HepG2 (cell line): ENCODE results near the gene ZNF804B. TPM values are rescaled to one million over a fixed set of nuclear protein-coding genes. Genes with fewer than 3 reads are reported as not detected.

ENCODE experiments used
- ATAC-seq: fragments of 200-7000 bp; cut with Tn5 transposase; 3 replicates; pipeline ENCODE4 v1.9.1; 2020; ENCODE audit warnings: mild to moderate bottlenecking, moderate library complexity
- BruUV-seq: library from RNA; stranded (reverse); fragments of 400-500 nt; replicated peaks from 2 replicates; lab custom pipeline; 2021; lab: Mats Ljungman, UMichigan
- CTCF ChIA-PET: fragments of 300-600 bp; formaldehyde crosslinking; extraction: SDS; loops from one replicate; lab custom pipeline; 2021; ENCODE audit warnings: low total read pairs, inconsistent platforms, low intra/inter-chr PET ratio; lab: Yijun Ruan, JAX
- POLR2A ChIA-PET: fragments of 350-600 bp; sonication (Branson Sonifier 250); formaldehyde crosslinking; loops from one replicate; lab custom pipeline; 2020; ENCODE audit warnings: antibody characterized with exemption, inconsistent platforms; lab: Yijun Ruan, JAX
- DNase-seq: peaks from one replicate; pipeline ENCODE4 v3.0.0-alpha.2; 2015; ENCODE audit warnings: low spot score
- FAIRE-seq: peaks from 3 replicates; lab custom pipeline; 2011; peaks lifted over from hg19 to GRCh38; lab: Jason Lieb, UNC
- H2AFZ ChIP-seq: one replicate; pipeline ENCODE4 v1.6.1; 2011; ENCODE audit warnings: low read length, inconsistent platforms
- H3K27ac ChIP-seq: fragments of 300-600 bp; 3 replicates; pipeline ENCODE4 v1.8.0; 2011; ENCODE audit warnings: mixed run types, mild to moderate bottlenecking, mixed read lengths, low read length, inconsistent platforms; ENCODE audit not compliant: insufficient read depth; ENCODE audit errors: extremely low read length
- H3K27me3 ChIP-seq, 2 experiments: fragments of 200-600 bp in 1 of 2; 2 replicates in 1 of 2; 3 replicates in 1 of 2; pipeline versions ENCODE4 v1.6.0 to v1.8.0; 2011; ENCODE audit warnings: low read length in 2 of 2, mild to moderate bottlenecking in 2 of 2, moderate library complexity in 2 of 2, inconsistent platforms in 1 of 2; ENCODE audit not compliant: insufficient read depth in 2 of 2, control insufficient read depth in 1 of 2
- H3K36me3 ChIP-seq, 2 experiments: fragments of 200-600 bp in 1 of 2; replicated peaks in 1 of 2; 2 replicates in 1 of 2; 3 replicates in 1 of 2; pipeline versions ENCODE4 v1.5.1 to v1.8.0; 2011; ENCODE audit warnings: low read length in 2 of 2, inconsistent platforms in 1 of 2; ENCODE audit not compliant: insufficient read depth in 2 of 2, control insufficient read depth in 1 of 2
- H3K4me1 ChIP-seq: 2 replicates; pipeline ENCODE4 v1.5.1; 2012; ENCODE audit warnings: low read length, inconsistent platforms; ENCODE audit not compliant: insufficient read depth
- H3K4me2 ChIP-seq: 2 replicates; pipeline ENCODE4 v1.6.0; 2011; ENCODE audit warnings: low read depth, low read length, inconsistent platforms
- H3K4me3 ChIP-seq, 3 experiments: fragments of 200-600 bp in 1 of 3; sonication (generic), shearing (Covaris generic) in 1 of 3; replicated peaks in 1 of 3; 2 replicates each; pipeline ENCODE4 v1.5.1; 2011 to 2016; ENCODE audit warnings: low read length in 3 of 3, inconsistent platforms in 2 of 3, low read depth in 2 of 3, mild to moderate bottlenecking in 2 of 3, control low read depth in 1 of 3, mixed read lengths in 1 of 3; ENCODE audit not compliant: insufficient read depth in 1 of 3
- H3K79me2 ChIP-seq: one replicate; pipeline ENCODE4 v1.6.1; 2011; ENCODE audit warnings: low read length, inconsistent platforms; ENCODE audit not compliant: insufficient read depth
- H3K9ac ChIP-seq: 2 replicates; pipeline ENCODE4 v1.6.0; 2011; ENCODE audit warnings: mild to moderate bottlenecking, low read depth, low read length, inconsistent platforms; ENCODE audit not compliant: insufficient read depth
- H3K9me3 ChIP-seq: 2 replicates; pipeline ENCODE4 v1.5.1; 2012; ENCODE audit warnings: mild to moderate bottlenecking, low read length
- H4K20me1 ChIP-seq: 2 replicates; pipeline ENCODE4 v1.6.0; 2011; ENCODE audit warnings: inconsistent platforms, mild to moderate bottlenecking, low read length, moderate library complexity; ENCODE audit not compliant: insufficient read depth
- DNMT3B ChIP-seq: conservative IDR thresholded peaks from 2 replicates; pipeline ENCODE4 v1.6.1; 2016; ENCODE audit warnings: missing biosample characterization, control low read depth
- JUNB ChIP-seq: sonication (generic); formaldehyde crosslinking; IDR thresholded peaks from 2 replicates; pipeline ENCODE4 v1.8.0; 2022; ENCODE audit warnings: missing genetic modification reagents, mild to moderate bottlenecking, borderline replicate concordance
- KDM4B ChIP-seq: sonication (generic); formaldehyde crosslinking; IDR thresholded peaks from 2 replicates; pipeline ENCODE4 v1.4.0; 2020; ENCODE audit warnings: missing genetic modification reagents
- NRL ChIP-seq: sonication (generic); formaldehyde crosslinking; IDR thresholded peaks from 2 replicates; pipeline ENCODE4 v1.5.0; 2020; ENCODE audit warnings: missing genetic modification reagents, mild to moderate bottlenecking, moderate library complexity, borderline replicate concordance
- SMAD9 ChIP-seq: sonication (generic); formaldehyde crosslinking; IDR thresholded peaks from 2 replicates; pipeline ENCODE4 v1.5.1; 2020; ENCODE audit warnings: mild to moderate bottlenecking, missing genetic modification reagents
- SRSF4 ChIP-seq: fragments of 200-400 bp; formaldehyde crosslinking; IDR thresholded peaks from one replicate; pipeline ENCODE4 v1.6.1; 2018; ENCODE audit warnings: mild to moderate bottlenecking, low read depth, low read length, moderate library complexity; ENCODE audit not compliant: poor library complexity, severe bottlenecking
- ZBTB33 ChIP-seq: sonication (generic); formaldehyde crosslinking; IDR thresholded peaks from 2 replicates; pipeline ENCODE4 v1.4.0; 2020; ENCODE audit warnings: missing genetic modification reagents
- ZNF543 ChIP-seq: sonication (generic); formaldehyde crosslinking; IDR thresholded peaks from 2 replicates; pipeline ENCODE4 v1.4.0; 2020; ENCODE audit warnings: mild to moderate bottlenecking, missing genetic modification reagents
- ZNF598 ChIP-seq: sonication (generic); formaldehyde crosslinking; IDR thresholded peaks from 2 replicates; pipeline ENCODE4 v1.5.1; 2020; ENCODE audit warnings: mild to moderate bottlenecking, missing genetic modification reagents, borderline replicate concordance
- WGBS: methylation state at CpG from one replicate; pipeline ENCODE4 v1.1.6; 2017; ENCODE audit warnings: low lambda C conversion rate; 5-methylcytosine and 5-hydroxymethylcytosine counted together
- in situ Hi-C: cut with HindIII; loops from 2 replicates; pipeline ENCODE4 v1.10.0; 2017; ENCODE audit warnings: low pct_unique_long_range_greater_than_20kb; ENCODE audit not compliant: extremely low pct_ligation_motif_present
- intact Hi-C: fragments of 100-400 bp; cut with micrococcal nuclease; formaldehyde crosslinking; loops from one replicate; pipeline ENCODE4 v1.10.0; 2022; ENCODE audit not compliant: unreplicated experiment
- polyA plus RNA-seq, 8 experiments: library from polyadenylated mRNA; depleted of rRNA in 3 of 8; stranded (reverse) in 7 of 8; unstranded in 1 of 8; fragments of >200 nt; fragmentation: Illumina TruSeq in 4 of 8; extraction: Trizol in 4 of 8; gene quantifications; 2 replicates each; pipeline versions ENCODE4 v1.2.1 to v1.2.3, GENCODE V29; 2011 to 2016; ENCODE audit warnings: low read depth in 4 of 8, missing spikeins in 1 of 8, mixed read lengths in 1 of 8; ENCODE audit not compliant: insufficient read depth in 1 of 8
- total RNA-seq, 5 experiments: library from RNA; depleted of rRNA; stranded (reverse); fragments of >200 nt; fragmentation: Illumina TruSeq; extraction: Trizol; gene quantifications; 2 replicates each; pipeline ENCODE4 v1.2.3, GENCODE V29; 2016; ENCODE audit warnings: low read depth in 1 of 5

The ZNF804B gene
- total and polyA plus RNA-seq, 2 of the 13 experiments (the other 11 are each of a cell fraction or from before 2014, with no cell fraction given), result not detected

DNA sequence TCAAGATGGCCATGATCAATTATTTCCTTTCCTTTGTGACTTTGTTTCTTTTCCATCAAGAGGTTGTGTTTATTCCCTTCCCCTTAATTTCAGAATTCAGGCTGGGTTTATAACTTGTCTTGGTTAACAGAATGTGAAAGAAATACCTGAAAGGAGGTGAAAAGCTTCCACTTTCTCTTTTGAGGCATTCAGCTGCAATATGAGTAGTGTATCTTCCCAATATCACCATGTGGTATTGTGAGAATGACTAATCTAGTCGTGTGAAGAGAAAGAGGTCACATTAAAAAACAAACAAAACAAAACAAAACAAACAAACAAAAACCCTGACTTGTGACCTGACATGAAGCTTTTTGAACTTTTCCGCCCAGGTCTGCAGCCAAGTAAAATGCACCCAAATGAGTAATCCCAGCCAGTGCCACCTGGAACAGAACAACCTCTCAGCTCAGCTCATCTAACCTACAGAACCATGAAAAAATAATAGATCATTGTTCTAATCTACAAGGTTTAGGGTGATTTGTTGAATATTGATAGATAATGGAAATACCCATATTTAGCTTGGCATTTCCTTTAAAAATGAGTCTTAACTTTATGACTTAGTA, 106.9 kb downstream of the ZNF804B start:
- H3K79me2 ChIP-seq, result no peaks in the 10 kb centered on the region
- no peak overlapping the region for H3K4me3 ChIP-seq
- no peaks in the 10 kb centered on the region; the same call in 1 of the 2 replicates for H3K9me3 ChIP-seq
- no peaks in the 10 kb centered on the region for H3K4me1 ChIP-seq
- no peaks in the 10 kb centered on the region for H4K20me1 ChIP-seq
- ChIA-PET POLR2A (no interaction called here), CTCF (no interaction called here)
- TF ChIP-seq DNMT3B (CRISPR knock-in tag), result no peak
- TF ChIP-seq ZBTB33, result no peak
- no peak for TF ChIP-seq ZNF543 (CRISPR knock-in tag)
- no peak for TF ChIP-seq SRSF4
- TF ChIP-seq SMAD9 (CRISPR knock-in tag), result no peak
- no peak for TF ChIP-seq NRL (CRISPR knock-in tag)
- no peak for TF ChIP-seq KDM4B (CRISPR knock-in tag)
- TF ChIP-seq JUNB (CRISPR knock-in tag), result no peak
- no peak for TF ChIP-seq ZNF598 (CRISPR knock-in tag)
- FAIRE-seq (no peak), ATAC-seq (no peak), DNase-seq (no peak)
- H3K9ac ChIP-seq, result no peak overlapping the region
- no peaks in the 10 kb centered on the region for H3K27me3 ChIP-seq
- BruUV-seq, result no TSS peak
- in situ Hi-C loops (no loop called here), intact Hi-C loops (no loop called here)
- 41% methylated on average over 2 of the region's 2 CpGs for WGBS
- H3K36me3 ChIP-seq, result no peaks in the 10 kb centered on the region
- no peak overlapping the region for H2AFZ ChIP-seq
- H3K4me2 ChIP-seq, result no peak overlapping the region
- no peak overlapping the region for H3K27ac ChIP-seq
